Esophagus muscularis mucosa (tissue), 4 donors: ENCODE results near the gene ITFG1.

Experiments
- EP300 ChIP-seq: sonication (generic); formaldehyde crosslinking; IDR thresholded peaks from one replicate; pipeline ENCODE4 v1.6.1; 2017; ENCODE audit warnings: antibody characterized with exemption
- POLR2A ChIP-seq: fragments of 450-650 bp; IDR thresholded peaks from one replicate; pipeline ENCODE4 v1.6.1; 2017; ENCODE audit warnings: antibody characterized with exemption, moderate library complexity, mild to moderate bottlenecking, low read depth
- TF ChIP-seq, protein P1 (sequence below), 3 experiments: fragments of 200-600 bp in 2 of 3; fragments of 450-650 bp in 1 of 3; sonication (generic) in 2 of 3; IDR thresholded peaks; one replicate each; pipeline ENCODE4 v1.5.1; 2017 to 2019; ENCODE audit warnings: antibody characterized with exemption in 3 of 3, mild to moderate bottlenecking in 2 of 3, moderate library complexity in 1 of 3

GRCh38 chr16:47499700-47500264, 38.9 kb upstream of the ITFG1 start:
- TF ChIP-seq EP300 (no peak), POLR2A (no peak)
- TF ChIP-seq, protein P1, sequence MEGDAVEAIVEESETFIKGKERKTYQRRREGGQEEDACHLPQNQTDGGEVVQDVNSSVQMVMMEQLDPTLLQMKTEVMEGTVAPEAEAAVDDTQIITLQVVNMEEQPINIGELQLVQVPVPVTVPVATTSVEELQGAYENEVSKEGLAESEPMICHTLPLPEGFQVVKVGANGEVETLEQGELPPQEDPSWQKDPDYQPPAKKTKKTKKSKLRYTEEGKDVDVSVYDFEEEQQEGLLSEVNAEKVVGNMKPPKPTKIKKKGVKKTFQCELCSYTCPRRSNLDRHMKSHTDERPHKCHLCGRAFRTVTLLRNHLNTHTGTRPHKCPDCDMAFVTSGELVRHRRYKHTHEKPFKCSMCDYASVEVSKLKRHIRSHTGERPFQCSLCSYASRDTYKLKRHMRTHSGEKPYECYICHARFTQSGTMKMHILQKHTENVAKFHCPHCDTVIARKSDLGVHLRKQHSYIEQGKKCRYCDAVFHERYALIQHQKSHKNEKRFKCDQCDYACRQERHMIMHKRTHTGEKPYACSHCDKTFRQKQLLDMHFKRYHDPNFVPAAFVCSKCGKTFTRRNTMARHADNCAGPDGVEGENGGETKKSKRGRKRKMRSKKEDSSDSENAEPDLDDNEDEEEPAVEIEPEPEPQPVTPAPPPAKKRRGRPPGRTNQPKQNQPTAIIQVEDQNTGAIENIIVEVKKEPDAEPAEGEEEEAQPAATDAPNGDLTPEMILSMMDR (IDR thresholded peaks at IDR 0.05) = no peak
